ENCODE data around the gene SEC23A. TPM values are rescaled to one million over a fixed set of nuclear protein-coding genes. Genes with fewer than 3 reads are reported as not detected.
A peak's percentile ranks its signal among the peaks of the same experiment; 100 is the strongest.

SEC23A gene
- total RNA-seq (155 and 156 TPM in 2 replicates), polyA plus RNA-seq (78.3 and 86.2 TPM in 2 replicates), polyA minus RNA-seq (333 and 342 TPM in 2 replicates), Bru-seq, nascent RNA (percentile 92 among the genes with signal in this experiment), BruChase-seq, experiment 1, labeled RNA remaining after a 6-hour chase (percentile 94 among the genes with signal in this experiment), BruChase-seq, experiment 2, labeled RNA remaining after a 2-hour chase (percentile 91 among the genes with signal in this experiment)
- 78.5 and 90.5 TPM in 2 replicates for polyA plus RNA-seq (2011; cell fraction: cytosol; rRNA removed)
- polyA plus RNA-seq (2011; cell fraction: nucleus; rRNA removed): 71.0 and 74.8 TPM in 2 replicates
- 116 and 118 TPM in 2 replicates for polyA plus RNA-seq (2012)
- 76.4 TPM for polyA minus RNA-seq (2011; cell fraction: cytosol; rRNA and poly(A)+ RNA removed)
- 163 and 229 TPM in 2 replicates for polyA minus RNA-seq (2011; cell fraction: nucleus; rRNA and poly(A)+ RNA removed)
- long read RNA-seq, full-length matches to known transcripts: 406 of 466 reads
- long read RNA-seq, partial matches to known transcripts: 22 of 466 reads
- long read RNA-seq, other reads (novel, unspliced or antisense): 38 of 466 reads

DNA sequence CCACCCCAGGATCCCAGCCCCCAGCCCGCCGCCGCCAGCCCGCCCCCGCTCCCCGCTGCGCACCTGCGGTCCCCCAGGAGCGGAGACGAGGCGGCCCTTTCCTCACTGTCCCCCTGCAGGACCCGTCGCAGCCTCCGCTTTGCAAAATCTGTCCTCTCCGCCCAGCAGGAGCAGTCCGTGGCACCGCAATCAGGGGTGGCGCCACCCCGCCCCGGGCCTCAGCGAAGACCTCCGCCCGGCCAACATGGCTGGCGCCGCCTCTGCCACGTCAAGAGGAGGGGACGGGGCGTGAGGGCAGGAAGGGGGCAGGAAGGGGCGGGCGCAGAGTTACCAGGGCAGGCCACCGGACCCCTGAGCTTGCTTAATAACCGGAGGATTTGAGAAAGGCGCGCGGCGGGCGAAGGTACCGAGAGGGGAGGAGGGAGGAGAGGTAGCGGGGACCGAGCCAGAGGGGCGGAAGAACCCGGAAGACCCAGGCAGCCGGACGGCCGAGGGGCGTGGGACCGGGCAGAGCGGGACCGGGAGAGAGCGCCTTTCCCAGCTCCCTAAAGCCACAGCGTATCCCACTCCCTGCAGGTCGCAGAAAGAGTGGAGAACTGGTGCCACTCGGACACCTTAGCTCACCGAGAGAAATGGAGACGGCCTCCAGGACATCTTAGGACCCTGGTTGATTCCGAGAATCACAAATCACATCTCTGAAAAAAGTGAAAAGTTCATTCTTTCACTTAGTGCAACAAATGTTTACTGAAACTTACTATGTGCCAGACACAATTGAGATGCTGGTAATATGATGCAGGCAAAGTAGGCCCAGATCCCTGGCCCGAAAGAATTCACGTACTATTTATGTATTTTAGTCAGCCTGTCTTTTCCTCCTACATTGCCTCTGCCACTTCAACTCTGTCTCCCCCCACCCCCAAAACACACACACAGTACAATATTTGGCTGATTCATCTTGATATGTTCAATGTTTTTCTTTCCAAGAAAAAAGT lies at the start of gene SEC23A:
Gene SEC23A, minus strand, starts transcription at position 267 of the 989 bp plus-strand sequence. CDS start 7,117 bp downstream, outside the sequence.
- peaks cover 53% of the 10 kb centered on the region for H3K79me2 ChIP-seq (ENCODE audit: control insufficient read depth, insufficient read depth, low read length)
- peak within 1 kb of the TSS; percentile 96 for H3K9ac ChIP-seq (replicated peaks; ENCODE audit: extremely low read depth, insufficient read depth, low read length)
- H3K9me3 ChIP-seq (replicated peaks; ENCODE audit: control insufficient read depth, insufficient read depth, low read length): no peaks in the 10 kb centered on the region
- TSS peak; percentile 85 for BruUV-seq (replicated peaks)
- ChIA-PET POLR2A (interaction anchor here (0.9 to 1.8 kb wide), 7 partner anchors 11 to 329 kb away, joined by 3 to 19 read pairs (median 4); partner anchors contain the start of genes FBXO33, GEMIN2 and TRAPPC6B), CTCF (interaction anchor here (0.6 to 2.8 kb wide), 10 partner anchors 11 to 324 kb away, joined by 3 to 24 read pairs (median 3); partner anchors contain the start of genes GEMIN2 and TRAPPC6B)
- DNase-seq (ENCODE audit: low read depth, low spot score) (peak; percentile 91), FAIRE-seq (peak; percentile 91)
- dilution Hi-C loops (cut with MboI; ENCODE audit: extremely low pct_ligation_motif_present, low sequenced_read_pairs) (no loop called here), intact Hi-C loops (cut with micrococcal nuclease) (loop anchor here (1.0 to 5.0 kb wide), 5 partner anchors 67 to 330 kb away; partner anchors contain the start of genes FBXO33 and TRAPPC6B)
- no peaks in the 10 kb centered on the region for H3K27me3 ChIP-seq (ENCODE audit: control insufficient read depth in 2 of 2, insufficient read depth in 2 of 2, low read length in 2 of 2)
- H3K4me2 ChIP-seq (ENCODE audit: insufficient read depth, low read length): peak within 1 kb of the TSS; percentile 99
- no peaks in the 10 kb centered on the region for H3K9me1 ChIP-seq (replicated peaks; ENCODE audit: control insufficient read depth, extremely low read depth, insufficient read depth, low read length)
- no peaks in the 10 kb centered on the region for H3K36me3 ChIP-seq (ENCODE audit: control insufficient read depth in 2 of 2, extremely low read depth in 1 of 2, insufficient read depth in 2 of 2, low read length in 2 of 2)
- peak within 1 kb of the TSS; percentile 83 for H3K27ac ChIP-seq (ENCODE audit: insufficient read depth, low read depth, low read length)
- H4K20me1 ChIP-seq (replicated peaks; ENCODE audit: control insufficient read depth, extremely low read depth, insufficient read depth, low read length): no peaks in the 10 kb centered on the region
- peaks cover 16% of the 10 kb centered on the region for H3K4me1 ChIP-seq (ENCODE audit: control insufficient read depth, extremely low read depth, insufficient read depth, low read length)
- H3K4me3 ChIP-seq (replicated peaks in 1 of 3; ENCODE audit: insufficient read depth in 1 of 3, low read depth in 1 of 3, low read length in 3 of 3): peak within 1 kb of the TSS; percentile 70 to 98 (median 92)
- peak within 1 kb of the TSS; percentile 52 for H2AFZ ChIP-seq (ENCODE audit: low read depth, low read length)
- peak; percentile 80 for TF ChIP-seq POLR2A (IDR thresholded peaks at IDR 0.05; ENCODE audit: low read depth, low read length)
- no peak for TF ChIP-seq JUN (IDR thresholded peaks at IDR 0.05; ENCODE audit: borderline replicate concordance, insufficient read depth, insufficient read length, low read depth)
- no peak for TF ChIP-seq CTCF (IDR thresholded peaks at IDR 0.05; ENCODE audit: extremely low read depth in 1 of 2, insufficient read depth in 1 of 2, low read depth in 1 of 2, low read length in 2 of 2)
- TF ChIP-seq, protein P1, sequence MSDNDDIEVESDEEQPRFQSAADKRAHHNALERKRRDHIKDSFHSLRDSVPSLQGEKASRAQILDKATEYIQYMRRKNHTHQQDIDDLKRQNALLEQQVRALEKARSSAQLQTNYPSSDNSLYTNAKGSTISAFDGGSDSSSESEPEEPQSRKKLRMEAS (IDR thresholded peaks at IDR 0.05; ENCODE audit: insufficient read depth, insufficient read length): no peak
- TF ChIP-seq MYC (IDR thresholded peaks at IDR 0.05; ENCODE audit: low read depth, low read length): no peak
- TF ChIP-seq GATA2 (IDR thresholded peaks at IDR 0.05; ENCODE audit: insufficient read depth, insufficient read length, low read depth, low read length): no peak
- peak; percentile 70 for TF ChIP-seq POLR2AphosphoS5 (IDR thresholded peaks at IDR 0.05; ENCODE audit: insufficient read depth, low read depth, low read length)
- TF ChIP-seq FOS (IDR thresholded peaks at IDR 0.05; ENCODE audit: borderline replicate concordance, insufficient read depth, low read length): no peak
- no peak for TF ChIP-seq EZH2 (IDR thresholded peaks at IDR 0.05; ENCODE audit: borderline replicate concordance, low read depth, low read length, severe bottlenecking)
